Right atrium auricular region (tissue), 2 donors: Measurements from ENCODE around the gene PRELID1. TPM values are rescaled to one million over a fixed set of nuclear protein-coding genes. Genes with fewer than 3 reads are reported as not detected.
A peak's percentile ranks its signal among the peaks of the same experiment; 100 is the strongest.

Source experiments
- DNase-seq: peaks from one replicate; pipeline ENCODE4 v3.0.0-alpha.2; 2019; ENCODE audit warnings: low spot score
- H3K27ac ChIP-seq, 2 donors: fragments of 200-600 bp; sonication (generic); 1 replicate in 1 of 2; 2 replicates in 1 of 2; pipeline ENCODE4 v1.5.1; 2016 to 2019
- H3K27me3 ChIP-seq, 2 donors: fragments of 200-600 bp; sonication (generic); one replicate each; pipeline versions ENCODE4 v1.5.1 to v1.6.0; 2017 to 2019
- H3K36me3 ChIP-seq: fragments of 200-600 bp; sonication (generic); one replicate; pipeline ENCODE4 v1.5.1; 2016
- H3K4me1 ChIP-seq, 2 donors: fragments of 200-600 bp; sonication (generic); one replicate each; pipeline versions ENCODE4 v1.5.1 to v1.6.0; 2017 to 2019
- H3K4me3 ChIP-seq, 2 donors: fragments of 200-600 bp; sonication (generic); 1 replicate in 1 of 2; 2 replicates in 1 of 2; pipeline ENCODE4 v1.5.1; 2017 to 2019; ENCODE audit warnings: mild to moderate bottlenecking in 1 of 2, moderate library complexity in 1 of 2
- H3K9me3 ChIP-seq, 2 donors: fragments of 200-600 bp; sonication (generic); one replicate each; pipeline ENCODE4 v1.5.1; 2019
- total RNA-seq, 2 donors: library from RNA; depleted of rRNA; stranded (reverse); fragments of >200 nt; gene quantifications; one replicate each; pipeline ENCODE4 v1.1.0, GENCODE V29; 2016
- TF ChIP-seq, protein P1 (sequence below), 2 donors: fragments of 200-600 bp; sonication (generic); IDR thresholded peaks; one replicate each; pipeline ENCODE4 v1.5.1; 2019; ENCODE audit warnings: antibody characterized with exemption in 2 of 2

The PRELID1 gene
- total RNA-seq, 2 donors from 2014 or later = 26.7 to 44.3 TPM

DNA sequence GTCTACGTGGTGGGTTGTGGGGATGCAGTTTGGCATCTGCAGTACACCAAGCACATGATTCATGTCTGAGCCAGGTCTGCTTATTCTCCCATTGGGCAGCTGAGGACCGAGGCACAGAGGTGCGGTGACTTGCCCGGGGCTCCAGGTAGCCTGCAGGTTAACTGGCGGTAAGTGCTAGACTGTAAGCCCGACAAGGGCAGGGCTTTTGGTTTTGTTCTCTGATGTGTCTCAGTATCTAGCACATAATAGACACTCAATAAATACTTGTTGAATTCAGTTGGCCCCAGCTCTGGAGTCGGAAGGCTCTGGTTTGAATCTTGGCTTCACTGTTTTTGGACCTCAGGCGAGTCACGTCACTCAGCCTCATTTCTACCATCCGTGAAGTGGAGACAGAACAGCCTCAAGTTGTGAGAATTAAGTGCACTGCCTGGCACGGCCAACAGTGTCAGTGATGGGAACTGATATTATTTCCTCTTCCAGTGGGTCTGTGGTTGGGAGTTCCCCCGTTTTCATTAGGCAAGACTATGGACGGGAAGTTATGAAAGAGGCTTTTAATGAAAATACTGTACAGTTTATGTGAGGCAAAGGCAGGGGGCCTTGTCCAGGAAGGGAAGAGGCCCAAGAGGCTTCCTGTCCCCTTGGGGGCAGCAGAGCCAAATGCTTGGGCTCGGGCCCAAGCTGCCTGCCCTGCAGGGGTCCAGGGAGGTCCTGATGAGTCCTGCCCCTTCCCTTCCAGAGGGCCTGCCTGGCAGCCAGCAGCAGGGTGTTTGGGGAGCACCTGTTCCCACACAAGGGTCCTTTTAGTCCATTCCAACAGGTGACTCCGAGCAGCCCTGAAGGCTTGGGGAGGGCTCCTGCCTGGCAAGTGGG lies 3.3 kb downstream of the PRELID1 start:
- DNase-seq = peak; percentile 62
- TF ChIP-seq, protein P1, sequence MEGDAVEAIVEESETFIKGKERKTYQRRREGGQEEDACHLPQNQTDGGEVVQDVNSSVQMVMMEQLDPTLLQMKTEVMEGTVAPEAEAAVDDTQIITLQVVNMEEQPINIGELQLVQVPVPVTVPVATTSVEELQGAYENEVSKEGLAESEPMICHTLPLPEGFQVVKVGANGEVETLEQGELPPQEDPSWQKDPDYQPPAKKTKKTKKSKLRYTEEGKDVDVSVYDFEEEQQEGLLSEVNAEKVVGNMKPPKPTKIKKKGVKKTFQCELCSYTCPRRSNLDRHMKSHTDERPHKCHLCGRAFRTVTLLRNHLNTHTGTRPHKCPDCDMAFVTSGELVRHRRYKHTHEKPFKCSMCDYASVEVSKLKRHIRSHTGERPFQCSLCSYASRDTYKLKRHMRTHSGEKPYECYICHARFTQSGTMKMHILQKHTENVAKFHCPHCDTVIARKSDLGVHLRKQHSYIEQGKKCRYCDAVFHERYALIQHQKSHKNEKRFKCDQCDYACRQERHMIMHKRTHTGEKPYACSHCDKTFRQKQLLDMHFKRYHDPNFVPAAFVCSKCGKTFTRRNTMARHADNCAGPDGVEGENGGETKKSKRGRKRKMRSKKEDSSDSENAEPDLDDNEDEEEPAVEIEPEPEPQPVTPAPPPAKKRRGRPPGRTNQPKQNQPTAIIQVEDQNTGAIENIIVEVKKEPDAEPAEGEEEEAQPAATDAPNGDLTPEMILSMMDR (IDR thresholded peaks at IDR 0.05) = no peak
- no peaks in the 10 kb centered on the region for H3K27me3 ChIP-seq
- H3K36me3 ChIP-seq = peaks cover 14% of the 10 kb centered on the region
- H3K9me3 ChIP-seq = no peaks in the 10 kb centered on the region
- no peak overlapping the region for H3K27ac ChIP-seq
- H3K4me1 ChIP-seq = peaks cover 0 to 44% of the 10 kb centered on the region in 2 donors
- no peak overlapping the region for H3K4me3 ChIP-seq

DNA sequence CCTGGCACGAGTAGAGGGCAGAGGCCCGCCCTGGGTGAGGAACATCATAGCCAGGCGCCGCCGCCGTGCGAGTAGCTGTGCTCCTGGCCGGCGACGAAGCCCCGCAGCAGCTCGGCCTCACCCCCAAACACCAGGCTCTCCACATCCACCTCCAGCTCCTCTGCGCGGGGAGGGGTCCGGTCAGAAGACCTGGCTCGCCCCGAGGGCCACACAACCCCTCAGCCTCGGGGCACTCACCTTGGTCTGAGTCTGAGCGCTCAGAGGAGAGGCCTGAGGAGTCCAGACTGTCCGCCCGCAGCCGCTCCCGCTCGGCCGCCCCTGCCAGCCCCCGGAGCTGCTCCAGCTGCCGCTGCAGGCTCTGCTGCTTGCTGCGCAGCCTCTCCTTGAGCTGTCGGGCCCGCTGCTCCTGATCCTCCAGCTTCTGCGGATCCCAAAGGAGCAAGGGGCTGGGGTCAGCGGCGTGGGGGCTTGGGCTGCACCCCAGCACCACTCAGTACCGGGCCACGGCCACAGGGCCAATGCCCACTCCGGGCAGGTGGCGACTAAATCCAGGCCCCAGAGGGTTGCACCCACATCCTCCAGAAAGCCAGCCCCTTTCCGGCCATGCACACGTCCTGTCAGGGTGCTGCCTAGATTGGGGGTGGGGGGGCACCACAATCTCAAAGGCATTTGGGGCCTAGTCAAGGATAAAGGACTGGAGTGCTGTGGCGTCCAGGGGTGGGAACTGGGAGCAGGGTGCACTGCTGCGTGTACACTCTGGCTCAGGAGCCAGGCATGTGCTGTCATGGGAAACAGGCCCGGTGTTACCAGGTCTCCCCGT lies 4.2 kb downstream of the PRELID1 start:
- H3K4me3 ChIP-seq = no peak overlapping the region
- no peaks in the 10 kb centered on the region for H3K27me3 ChIP-seq
- TF ChIP-seq, protein P1 (IDR thresholded peaks at IDR 0.05) = no peak
- H3K9me3 ChIP-seq = no peaks in the 10 kb centered on the region
- peaks cover 14% of the 10 kb centered on the region for H3K36me3 ChIP-seq
- no peak for DNase-seq
- peaks cover 0 to 42% of the 10 kb centered on the region in 2 donors for H3K4me1 ChIP-seq
- no peak overlapping the region for H3K27ac ChIP-seq

DNA sequence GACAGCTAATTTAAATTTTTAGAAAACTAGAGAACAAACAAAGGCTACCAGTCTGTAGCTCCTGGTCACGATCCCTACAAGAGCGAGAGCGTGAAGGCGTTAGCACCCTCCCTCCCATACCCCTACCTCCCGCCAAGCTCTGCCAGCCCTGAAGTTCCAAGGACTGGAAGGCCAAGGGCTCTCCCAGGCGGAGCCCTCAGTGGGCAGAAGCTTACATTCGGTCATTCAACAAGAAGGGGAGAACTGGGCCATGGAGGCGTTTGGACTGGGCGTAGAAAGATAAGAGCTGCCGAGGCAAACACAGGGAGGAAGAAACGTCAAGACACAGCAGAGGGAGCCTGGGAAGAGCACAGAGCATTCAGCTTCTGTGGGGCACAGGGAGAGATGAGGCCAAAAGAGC lies 5.1 kb downstream of the PRELID1 start:
- no peaks in the 10 kb centered on the region for H3K9me3 ChIP-seq
- no peak overlapping the region for H3K27ac ChIP-seq
- H3K27me3 ChIP-seq = no peaks in the 10 kb centered on the region
- no peak for DNase-seq
- peaks cover 0 to 40% of the 10 kb centered on the region in 2 donors for H3K4me1 ChIP-seq
- H3K36me3 ChIP-seq = peaks cover 14% of the 10 kb centered on the region
- no peak overlapping the region for H3K4me3 ChIP-seq
- TF ChIP-seq, protein P1 (IDR thresholded peaks at IDR 0.05) = no peak

DNA sequence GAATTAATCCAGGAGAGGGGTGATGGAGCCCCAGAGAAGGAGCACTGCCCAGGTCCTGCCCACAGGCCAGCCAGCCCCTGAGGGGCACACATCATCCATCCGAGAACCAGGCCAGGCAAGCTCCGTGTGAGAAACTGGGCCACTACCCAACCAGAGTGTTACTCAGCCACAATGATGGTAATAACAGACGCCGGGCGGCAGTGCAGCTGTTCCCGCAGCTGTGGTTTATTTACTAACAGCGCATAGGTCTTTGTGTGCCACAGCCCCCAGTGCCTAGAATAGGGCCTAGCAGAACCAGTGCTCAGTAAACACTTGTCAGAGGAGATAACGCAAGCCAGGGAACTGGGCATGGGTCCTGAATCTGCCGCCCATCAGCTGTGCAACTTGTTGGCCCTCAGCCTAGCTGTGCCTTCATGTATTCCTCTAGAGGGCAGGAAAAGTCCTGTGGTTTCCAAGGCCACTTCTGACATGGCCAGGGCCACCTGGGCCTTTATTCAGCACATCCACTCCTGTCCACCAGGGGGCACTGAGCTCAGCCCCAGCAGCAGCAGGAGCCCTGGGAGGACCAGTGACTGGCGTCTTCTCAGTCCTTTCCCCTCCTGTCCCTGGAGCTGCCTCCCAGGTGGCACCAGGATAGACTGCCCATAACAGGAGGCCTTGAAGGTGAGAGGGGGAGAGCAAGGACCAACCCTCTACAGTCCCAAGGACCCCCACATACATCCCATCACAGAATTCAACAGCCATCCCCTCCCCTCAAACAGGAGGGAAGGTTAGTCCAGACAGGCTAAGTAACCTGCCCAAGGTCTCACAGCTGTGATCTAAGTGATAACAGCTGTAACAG lies 6.0 kb downstream of the PRELID1 start:
- no peak for DNase-seq
- TF ChIP-seq, protein P1 (IDR thresholded peaks at IDR 0.05) = peak; percentile 67 to 82
- H3K36me3 ChIP-seq = peaks cover 14% of the 10 kb centered on the region
- H3K9me3 ChIP-seq = no peaks in the 10 kb centered on the region
- H3K4me3 ChIP-seq = no peak overlapping the region
- H3K4me1 ChIP-seq = peaks cover 0 to 34% of the 10 kb centered on the region in 2 donors
- H3K27me3 ChIP-seq = no peaks in the 10 kb centered on the region
- no peak overlapping the region for H3K27ac ChIP-seq

DNA sequence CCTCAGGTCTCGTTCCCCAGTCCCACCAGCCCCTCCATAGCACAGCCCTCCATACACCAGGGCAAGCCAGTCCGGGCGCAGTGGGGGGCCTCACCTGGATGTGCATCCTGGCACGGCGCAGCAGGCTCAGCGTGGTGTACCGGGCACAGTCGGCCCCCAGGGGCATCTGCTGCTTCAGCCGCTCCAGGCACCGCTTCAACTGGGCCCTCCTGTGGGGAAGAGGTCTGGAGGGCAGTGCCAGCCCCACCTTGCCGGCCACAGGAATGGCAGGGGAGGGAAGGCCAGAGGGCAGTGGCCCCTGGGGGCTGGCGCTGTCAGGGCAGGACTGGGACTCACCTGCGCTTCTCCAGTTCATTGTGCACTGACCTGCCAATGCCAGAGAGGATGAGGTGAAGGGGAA lies 6.7 kb downstream of the PRELID1 start:
- no peak overlapping the region for H3K4me3 ChIP-seq
- no peaks in the 10 kb centered on the region for H3K27me3 ChIP-seq
- DNase-seq = no peak
- no peaks in the 10 kb centered on the region for H3K9me3 ChIP-seq
- TF ChIP-seq, protein P1 (IDR thresholded peaks at IDR 0.05) = no peak
- peaks cover 0 to 26% of the 10 kb centered on the region in 2 donors for H3K4me1 ChIP-seq
- H3K27ac ChIP-seq = no peak overlapping the region
- H3K36me3 ChIP-seq = peaks cover 8% of the 10 kb centered on the region
